Measurements from ENCODE around the gene PARS2.

- TF ChIP-seq CTCF (conservative IDR thresholded peaks at IDR 0.05; ENCODE audit: low read length) = no peak
- TF ChIP-seq EZH2phosphoT487 (IDR thresholded peaks at IDR 0.05; ENCODE audit: borderline replicate concordance, low read depth, low read length) = no peak
Measured at GRCh38 chr1:54798206-54798605, 33.9 kb upstream of the PARS2 start.

All from OCI-LY7 (cell line).